HEK293 (cell line): Measurements from ENCODE around the gene MYO1B.

Experiments used
- BCL11B ChIP-seq: fragments of 450-650 bp; formaldehyde crosslinking; IDR thresholded peaks from 2 replicates; pipeline ENCODE4 v1.5.1; 2016; ENCODE audit warnings: low read depth, missing biosample characterization, missing genetic modification characterization
- KLF9 ChIP-seq: fragments of 450-650 bp; formaldehyde crosslinking; IDR thresholded peaks from 2 replicates; pipeline ENCODE4 v1.5.1; 2016; ENCODE audit warnings: missing biosample characterization, missing genetic modification characterization, low read depth
- ZNF138 ChIP-seq: fragments of 450-650 bp; formaldehyde crosslinking; IDR thresholded peaks from 2 replicates; pipeline ENCODE4 v1.5.1; 2016; ENCODE audit warnings: missing biosample characterization, missing genetic modification characterization, borderline replicate concordance
- ZNF23 ChIP-seq: fragments of 450-650 bp; formaldehyde crosslinking; IDR thresholded peaks from 2 replicates; pipeline ENCODE4 v1.5.1; 2016; ENCODE audit warnings: missing biosample characterization, missing genetic modification characterization, borderline replicate concordance

DNA sequence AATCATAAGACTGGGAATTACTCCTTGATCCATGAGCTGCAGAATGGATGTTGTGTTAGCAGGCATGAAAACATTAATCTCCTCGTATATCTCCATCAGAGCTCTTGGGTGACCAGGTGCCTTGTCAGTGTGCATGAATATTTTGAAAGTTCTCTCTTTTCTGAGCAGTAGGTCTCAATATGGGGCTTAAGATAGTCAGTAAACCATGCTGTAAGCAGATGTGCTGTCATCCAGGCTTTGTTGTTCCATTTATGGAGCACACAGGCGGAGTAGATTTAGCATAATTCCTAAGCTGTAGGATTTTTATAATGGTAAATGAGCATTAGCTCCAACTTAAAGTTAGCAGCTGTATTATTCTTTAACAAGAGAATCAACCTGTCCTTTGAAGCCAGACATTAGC is 160.3 kb downstream of the MYO1B start:
- TF ChIP-seq ZNF138 (tag by site-specific recombination): no peak
- no peak for TF ChIP-seq BCL11B (tag by site-specific recombination)
- TF ChIP-seq KLF9 (tag by site-specific recombination): no peak
- no peak for TF ChIP-seq ZNF23 (tag by site-specific recombination)
